SJSA1 (cell line): ENCODE data around the gene PRSS3. TPM values are rescaled to one million over a fixed set of nuclear protein-coding genes. Genes with fewer than 3 reads are reported as not detected.
A peak's percentile ranks its signal among the peaks of the same experiment; 100 is the strongest.
"Not testable (repeated sequence)": the region's sequence is repeated elsewhere in the genome, so short reads cannot be mapped to it uniquely, and the experiment has no call there.

Experiments
- DNase-seq, 2 experiments: peaks; one replicate each; pipeline ENCODE4 v3.0.0-alpha.2; 2015 to 2020; ENCODE audit warnings: low spot score in 2 of 2, low read depth in 1 of 2
- H3K27ac ChIP-seq: fragments of 250-450 bp; sonication (Bioruptor Pico); 2 replicates; pipeline ENCODE4 v1.5.1; 2020; ENCODE audit warnings: mild to moderate bottlenecking, moderate library complexity
- H3K27me3 ChIP-seq: fragments of 250-450 bp; sonication (Bioruptor Pico); replicated peaks from 2 replicates; pipeline ENCODE4 v1.5.1; 2020; ENCODE audit warnings: mild to moderate bottlenecking, moderate library complexity
- H3K36me3 ChIP-seq: fragments of 250-450 bp; sonication (Bioruptor Pico); 2 replicates; pipeline ENCODE4 v1.5.1; 2020; ENCODE audit warnings: mild to moderate bottlenecking
- H3K4me1 ChIP-seq: fragments of 250-450 bp; sonication (Bioruptor Pico); replicated peaks from 2 replicates; pipeline ENCODE4 v1.6.1; 2021; ENCODE audit warnings: mild to moderate bottlenecking
- H3K4me3 ChIP-seq: fragments of 250-450 bp; sonication (Bioruptor Pico); 2 replicates; pipeline ENCODE4 v1.5.1; 2020; ENCODE audit warnings: mild to moderate bottlenecking
- H3K9me3 ChIP-seq: fragments of 250-450 bp; sonication (Bioruptor Pico); replicated peaks from 2 replicates; pipeline ENCODE4 v1.5.1; 2020; ENCODE audit warnings: mild to moderate bottlenecking
- total RNA-seq: library from RNA; depleted of rRNA; stranded (reverse); fragments of >200 nt; shearing (Covaris generic); gene quantifications from 2 replicates; pipeline ENCODE4 v1.2.3, GENCODE V29; 2014; rRNA removed

PRSS3 gene
- total RNA-seq: not detected in 2 replicates

- Histone ChIP-seq H3K4me3 (no peak within 1 kb of the TSS), H3K27ac (no peak within 1 kb of the TSS), H3K9me3 (no peaks in the 10 kb centered on the region), H3K36me3 (no peaks in the 10 kb centered on the region), H3K27me3 (no peaks in the 10 kb centered on the region), H3K4me1 (no peaks in the 10 kb centered on the region)
- DNase-seq: no peak
These were observed at the start of gene PRSS3 for GRCh38 chr9:33795281-33795680. Gene PRSS3, plus strand, starts transcription at chr9:33795561. Its CDS starts 13 bp downstream, at chr9:33795574.

- H3K4me1 ChIP-seq: no peaks in the 10 kb centered on the region
- H3K27ac ChIP-seq: no peak overlapping the region
- H3K9me3 ChIP-seq: no peaks in the 10 kb centered on the region
- no peaks in the 10 kb centered on the region for H3K36me3 ChIP-seq
- no peaks in the 10 kb centered on the region for H3K27me3 ChIP-seq
- no peak for DNase-seq
- no peak overlapping the region for H3K4me3 ChIP-seq
These were observed 46.6 kb upstream of the PRSS3 start for GRCh38 chr9:33748633-33749304.

- not testable (repeated sequence) for H3K4me1 ChIP-seq, H3K27ac ChIP-seq, H3K27me3 ChIP-seq, H3K9me3 ChIP-seq, H3K4me3 ChIP-seq, DNase-seq, H3K36me3 ChIP-seq
These were observed 46.1 kb upstream of the PRSS3 start for GRCh38 chr9:33749305-33749654.

GRCh38 chr9:33750307-33750838 is 45.0 kb upstream of the PRSS3 start:
- H3K4me3 ChIP-seq: no peak overlapping the region
- no peaks in the 10 kb centered on the region for H3K27me3 ChIP-seq
- no peaks in the 10 kb centered on the region for H3K36me3 ChIP-seq
- no peak for DNase-seq
- no peaks in the 10 kb centered on the region for H3K9me3 ChIP-seq
- no peak overlapping the region for H3K27ac ChIP-seq
- no peaks in the 10 kb centered on the region for H3K4me1 ChIP-seq

- Histone ChIP-seq H3K27ac (no peak overlapping the region), H3K4me1 (no peaks in the 10 kb centered on the region), H3K36me3 (no peaks in the 10 kb centered on the region), H3K4me3 (no peak overlapping the region), H3K9me3 (no peaks in the 10 kb centered on the region), H3K27me3 (no peaks in the 10 kb centered on the region)
- DNase-seq: no peak
These were observed 44.5 kb upstream of the PRSS3 start for GRCh38 chr9:33750839-33751339.

GRCh38 chr9:33751536-33752129 is 43.7 kb upstream of the PRSS3 start:
- Histone ChIP-seq H3K27me3 (no peaks in the 10 kb centered on the region), H3K4me1 (no peaks in the 10 kb centered on the region), H3K4me3 (no peak overlapping the region), H3K9me3 (no peaks in the 10 kb centered on the region), H3K36me3 (no peaks in the 10 kb centered on the region), H3K27ac (no peak overlapping the region)
- no peak for DNase-seq

GRCh38 chr9:33752130-33752637 is 43.2 kb upstream of the PRSS3 start:
- no peaks in the 10 kb centered on the region for H3K4me1 ChIP-seq
- no peaks in the 10 kb centered on the region for H3K9me3 ChIP-seq
- H3K36me3 ChIP-seq: no peaks in the 10 kb centered on the region
- H3K4me3 ChIP-seq: no peak overlapping the region
- no peaks in the 10 kb centered on the region for H3K27me3 ChIP-seq
- H3K27ac ChIP-seq: no peak overlapping the region
- DNase-seq: no peak

- not testable (repeated sequence) for H3K36me3 ChIP-seq, H3K4me1 ChIP-seq, H3K9me3 ChIP-seq, DNase-seq, H3K4me3 ChIP-seq, H3K27me3 ChIP-seq, H3K27ac ChIP-seq
These were observed 42.6 kb upstream of the PRSS3 start for GRCh38 chr9:33752789-33753188.

- not testable (repeated sequence) for H3K27ac ChIP-seq, H3K9me3 ChIP-seq, DNase-seq, H3K4me3 ChIP-seq, H3K36me3 ChIP-seq, H3K27me3 ChIP-seq, H3K4me1 ChIP-seq
These were observed 35.7 kb upstream of the PRSS3 start for GRCh38 chr9:33759648-33760047.

GRCh38 chr9:33762343-33762742 is 33.0 kb upstream of the PRSS3 start:
- Histone ChIP-seq H3K9me3 (no peaks in the 10 kb centered on the region), H3K27me3 (no peaks in the 10 kb centered on the region), H3K4me3 (no peak overlapping the region), H3K36me3 (no peaks in the 10 kb centered on the region), H3K4me1 (no peaks in the 10 kb centered on the region), H3K27ac (no peak overlapping the region)
- DNase-seq: no peak

GRCh38 chr9:33763709-33764108 is 31.7 kb upstream of the PRSS3 start:
- not testable (repeated sequence) for H3K27ac ChIP-seq, H3K4me1 ChIP-seq, H3K9me3 ChIP-seq, H3K27me3 ChIP-seq, H3K36me3 ChIP-seq, DNase-seq, H3K4me3 ChIP-seq

- no peaks in the 10 kb centered on the region for H3K27me3 ChIP-seq
- no peaks in the 10 kb centered on the region for H3K36me3 ChIP-seq
- H3K27ac ChIP-seq: no peak overlapping the region
- H3K9me3 ChIP-seq: no peaks in the 10 kb centered on the region
- DNase-seq: no peak
- H3K4me1 ChIP-seq: no peaks in the 10 kb centered on the region
- H3K4me3 ChIP-seq: no peak overlapping the region
These were observed 29.9 kb upstream of the PRSS3 start for GRCh38 chr9:33765411-33765810.

- peak in 1 of 2 experiments; percentile 18 for DNase-seq
- not testable (repeated sequence) for H3K27ac ChIP-seq, H3K4me1 ChIP-seq, H3K36me3 ChIP-seq, H3K27me3 ChIP-seq, H3K4me3 ChIP-seq, H3K9me3 ChIP-seq
These were observed 25.0 kb upstream of the PRSS3 start for GRCh38 chr9:33770156-33770880.

GRCh38 chr9:33773135-33773534 is 22.2 kb upstream of the PRSS3 start:
- not testable (repeated sequence) for H3K4me3 ChIP-seq, H3K9me3 ChIP-seq, DNase-seq, H3K27ac ChIP-seq, H3K4me1 ChIP-seq, H3K36me3 ChIP-seq, H3K27me3 ChIP-seq
